ENCODE measurements around the gene ALDH16A1.

ALDH16A1 gene

GRCh38 chr19:49423071-49423984, 29.7 kb upstream of the ALDH16A1 start, which contains the start of gene PTH2:
Gene PTH2, minus strand, starts transcription at chr19:49423441. Its CDS starts 102 bp downstream, at chr19:49423339.
- DNase-seq (ENCODE audit: extremely low read depth in 1 of 2, low read depth in 1 of 2): no peak

- DNase-seq (ENCODE audit: extremely low read depth in 1 of 2, low read depth in 1 of 2): no peak
Observed at GRCh38 chr19:49423985-49424303, 29.1 kb upstream of the ALDH16A1 start.

GRCh38 chr19:49425178-49425577, 27.8 kb upstream of the ALDH16A1 start, which contains the start of gene GFY:
Gene GFY, plus strand, starts transcription at chr19:49425388. Its CDS starts 1,043 bp downstream, at chr19:49426431.
- DNase-seq (ENCODE audit: extremely low read depth in 1 of 2, low read depth in 1 of 2): no peak

- no peak for DNase-seq (ENCODE audit: extremely low read depth in 1 of 2, low read depth in 1 of 2)
Observed at GRCh38 chr19:49425922-49426592, 27.0 kb upstream of the ALDH16A1 start.

GRCh38 chr19:49427339-49427738, 25.7 kb upstream of the ALDH16A1 start:
- no peak for DNase-seq (ENCODE audit: extremely low read depth in 1 of 2, low read depth in 1 of 2)

- no peak for DNase-seq (ENCODE audit: extremely low read depth in 1 of 2, low read depth in 1 of 2)
Observed at GRCh38 chr19:49427855-49428546, 25.0 kb upstream of the ALDH16A1 start.

GRCh38 chr19:49428547-49429451, 24.2 kb upstream of the ALDH16A1 start:
- DNase-seq (ENCODE audit: extremely low read depth in 1 of 2, low read depth in 1 of 2): no peak

GRCh38 chr19:49430172-49430677, 22.8 kb upstream of the ALDH16A1 start:
- DNase-seq (ENCODE audit: extremely low read depth in 1 of 2, low read depth in 1 of 2): no peak

- no peak for DNase-seq (ENCODE audit: extremely low read depth in 1 of 2, low read depth in 1 of 2)
Observed at GRCh38 chr19:49430678-49431329, 22.2 kb upstream of the ALDH16A1 start.

GRCh38 chr19:49431330-49431749, 21.7 kb upstream of the ALDH16A1 start:
- no peak for DNase-seq (ENCODE audit: extremely low read depth in 1 of 2, low read depth in 1 of 2)

GRCh38 chr19:49432141-49433073, 20.6 kb upstream of the ALDH16A1 start:
- no peak for DNase-seq (ENCODE audit: extremely low read depth in 1 of 2, low read depth in 1 of 2)

GRCh38 chr19:49433240-49433901, 19.7 kb upstream of the ALDH16A1 start:
- no peak for DNase-seq (ENCODE audit: extremely low read depth in 1 of 2, low read depth in 1 of 2)

GRCh38 chr19:49434907-49435583, 18.0 kb upstream of the ALDH16A1 start:
- DNase-seq (ENCODE audit: extremely low read depth in 1 of 2, low read depth in 1 of 2): no peak

- no peak for DNase-seq (ENCODE audit: extremely low read depth in 1 of 2, low read depth in 1 of 2)
Observed at GRCh38 chr19:49435670-49436069, 17.4 kb upstream of the ALDH16A1 start.

GRCh38 chr19:49436381-49437017, 16.5 kb upstream of the ALDH16A1 start:
- no peak for DNase-seq (ENCODE audit: extremely low read depth in 1 of 2, low read depth in 1 of 2)

GRCh38 chr19:49437231-49437630, 15.8 kb upstream of the ALDH16A1 start:
- DNase-seq (ENCODE audit: extremely low read depth in 1 of 2, low read depth in 1 of 2): no peak

- no peak for DNase-seq (ENCODE audit: extremely low read depth in 1 of 2, low read depth in 1 of 2)
Observed at GRCh38 chr19:49438261-49438660, 14.8 kb upstream of the ALDH16A1 start.
